Measurements from ENCODE around the gene DAB1.

The DAB1 gene

GRCh38 chr1:57360846-57361407 lies 62.9 kb downstream of the DAB1 start:
- Histone ChIP-seq H4K20me1 (ENCODE audit: low read depth, low read length) (no peaks in the 10 kb centered on the region), H3K27me3 (ENCODE audit: low read length) (no peaks in the 10 kb centered on the region), H3K4me3 (ENCODE audit: insufficient read depth, low read length, poor library complexity, severe bottlenecking) (no peak overlapping the region), H3K79me2 (ENCODE audit: insufficient read depth, low read length) (no peaks in the 10 kb centered on the region), H3K9me2 (replicated peaks; ENCODE audit: insufficient read depth, low read length) (no peaks in the 10 kb centered on the region), H2AFZ (ENCODE audit: low read depth, low read length, severe bottlenecking) (no peak overlapping the region), H3F3A (ENCODE audit: insufficient read depth) (no peaks in the 10 kb centered on the region), H3K9ac (ENCODE audit: low read length) (no peak overlapping the region), H3K4me2 (ENCODE audit: low read depth, low read length, poor library complexity, severe bottlenecking) (no peak overlapping the region), H3K27ac (ENCODE audit: low read depth, low read length) (no peak overlapping the region), H3K9me3 (ENCODE audit: insufficient read depth, low read length) (no peaks in the 10 kb centered on the region), H3K36me3 (ENCODE audit: low read length) (no peaks in the 10 kb centered on the region)
- TF ChIP-seq EZH2phosphoT487 (conservative IDR thresholded peaks at IDR 0.05; ENCODE audit: low read length) (no peak), CTCF (IDR thresholded peaks at IDR 0.05; ENCODE audit: insufficient read depth, low read length, poor library complexity, severe bottlenecking) (no peak)

DNA sequence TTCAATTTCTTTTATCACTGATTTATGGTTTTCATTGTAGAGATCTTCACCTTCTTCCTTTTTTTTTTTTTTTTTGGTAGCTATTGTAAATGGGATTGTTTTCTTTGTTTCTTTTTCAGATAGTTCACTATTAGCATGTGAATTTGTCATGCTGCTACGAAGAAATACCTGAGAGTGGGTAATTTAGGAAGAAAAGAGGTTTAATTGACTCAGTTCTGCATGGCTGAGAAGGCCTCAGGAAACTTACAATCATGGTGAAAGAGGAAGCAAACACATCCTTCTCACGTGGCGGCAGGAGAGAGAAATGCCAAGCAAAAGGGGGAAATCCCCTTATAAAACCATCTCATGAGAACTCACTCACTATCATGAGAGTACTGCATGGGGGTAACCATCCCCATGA lies 66.4 kb downstream of the DAB1 start:
- H3K4me2 ChIP-seq (ENCODE audit: low read depth, low read length, poor library complexity, severe bottlenecking) = no peak overlapping the region
- no peak overlapping the region for H3K4me3 ChIP-seq (ENCODE audit: insufficient read depth, low read length, poor library complexity, severe bottlenecking)
- no peaks in the 10 kb centered on the region for H3K27me3 ChIP-seq (ENCODE audit: low read length)
- H3K27ac ChIP-seq (ENCODE audit: low read depth, low read length) = no peak overlapping the region
- no peaks in the 10 kb centered on the region for H3K79me2 ChIP-seq (ENCODE audit: insufficient read depth, low read length)
- no peaks in the 10 kb centered on the region for H4K20me1 ChIP-seq (ENCODE audit: low read depth, low read length)
- H3K9me2 ChIP-seq (replicated peaks; ENCODE audit: insufficient read depth, low read length) = no peaks in the 10 kb centered on the region
- no peak overlapping the region for H3K9ac ChIP-seq (ENCODE audit: low read length)
- H3K36me3 ChIP-seq (ENCODE audit: low read length) = no peaks in the 10 kb centered on the region
- H3K9me3 ChIP-seq (ENCODE audit: insufficient read depth, low read length) = no peaks in the 10 kb centered on the region
- TF ChIP-seq EZH2phosphoT487 (conservative IDR thresholded peaks at IDR 0.05; ENCODE audit: low read length) = no peak
- TF ChIP-seq CTCF (IDR thresholded peaks at IDR 0.05; ENCODE audit: insufficient read depth, low read length, poor library complexity, severe bottlenecking) = no peak
- H2AFZ ChIP-seq (ENCODE audit: low read depth, low read length, severe bottlenecking) = no peak overlapping the region
- H3F3A ChIP-seq (ENCODE audit: insufficient read depth) = no peaks in the 10 kb centered on the region

DNA sequence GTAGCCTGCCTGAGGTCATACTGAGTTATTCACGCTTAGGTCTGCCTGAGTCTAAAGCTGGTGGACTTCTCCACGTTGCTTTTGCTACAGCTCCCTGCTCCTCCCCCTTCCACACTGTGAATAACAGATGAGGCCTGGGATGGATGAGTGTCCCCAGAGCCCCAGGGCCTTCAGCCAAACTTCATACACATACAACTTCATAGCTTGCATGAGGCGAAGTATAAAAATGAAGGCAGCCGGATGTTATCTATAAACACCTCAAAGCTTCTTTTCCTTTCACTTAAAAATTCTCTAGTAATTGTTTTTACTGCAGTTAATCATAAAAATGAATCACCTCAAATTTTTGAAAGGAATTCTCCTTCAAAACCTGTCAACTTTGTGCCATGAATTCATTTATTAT lies 70.2 kb downstream of the DAB1 start:
- H3K9ac ChIP-seq (ENCODE audit: low read length) = no peak overlapping the region
- no peaks in the 10 kb centered on the region for H3K27me3 ChIP-seq (ENCODE audit: low read length)
- H3K79me2 ChIP-seq (ENCODE audit: insufficient read depth, low read length) = no peaks in the 10 kb centered on the region
- H4K20me1 ChIP-seq (ENCODE audit: low read depth, low read length) = no peaks in the 10 kb centered on the region
- H3K27ac ChIP-seq (ENCODE audit: low read depth, low read length) = no peak overlapping the region
- no peak for TF ChIP-seq CTCF (IDR thresholded peaks at IDR 0.05; ENCODE audit: insufficient read depth, low read length, poor library complexity, severe bottlenecking)
- no peak for TF ChIP-seq EZH2phosphoT487 (conservative IDR thresholded peaks at IDR 0.05; ENCODE audit: low read length)
- no peak overlapping the region for H3K4me2 ChIP-seq (ENCODE audit: low read depth, low read length, poor library complexity, severe bottlenecking)
- no peaks in the 10 kb centered on the region for H3K9me2 ChIP-seq (replicated peaks; ENCODE audit: insufficient read depth, low read length)
- H3K9me3 ChIP-seq (ENCODE audit: insufficient read depth, low read length) = no peaks in the 10 kb centered on the region
- H3K4me3 ChIP-seq (ENCODE audit: insufficient read depth, low read length, poor library complexity, severe bottlenecking) = no peak overlapping the region
- H2AFZ ChIP-seq (ENCODE audit: low read depth, low read length, severe bottlenecking) = no peak overlapping the region
- H3K36me3 ChIP-seq (ENCODE audit: low read length) = no peaks in the 10 kb centered on the region
- H3F3A ChIP-seq (ENCODE audit: insufficient read depth) = no peaks in the 10 kb centered on the region
